GM19395 (cell line): ENCODE measurements around the gene B3GAT3.
A peak's percentile ranks its signal among the peaks of the same experiment; 100 is the strongest.
"Not testable (repeated sequence)": the region's sequence is repeated elsewhere in the genome, so short reads cannot be mapped to it uniquely, and the experiment has no call there.

Experiments used
- ATAC-seq: cut with Tn5 transposase; IDR thresholded peaks from one replicate; pipeline ENCODE4 v1.9.1; 2021; ENCODE audit warnings: mild to moderate bottlenecking, moderate library complexity; ENCODE audit not compliant: unreplicated experiment

Gene B3GAT3

GRCh38 chr11:62604460-62605120 lies 17.2 kb downstream of the B3GAT3 start:
- ATAC-seq, result no peak

DNA sequence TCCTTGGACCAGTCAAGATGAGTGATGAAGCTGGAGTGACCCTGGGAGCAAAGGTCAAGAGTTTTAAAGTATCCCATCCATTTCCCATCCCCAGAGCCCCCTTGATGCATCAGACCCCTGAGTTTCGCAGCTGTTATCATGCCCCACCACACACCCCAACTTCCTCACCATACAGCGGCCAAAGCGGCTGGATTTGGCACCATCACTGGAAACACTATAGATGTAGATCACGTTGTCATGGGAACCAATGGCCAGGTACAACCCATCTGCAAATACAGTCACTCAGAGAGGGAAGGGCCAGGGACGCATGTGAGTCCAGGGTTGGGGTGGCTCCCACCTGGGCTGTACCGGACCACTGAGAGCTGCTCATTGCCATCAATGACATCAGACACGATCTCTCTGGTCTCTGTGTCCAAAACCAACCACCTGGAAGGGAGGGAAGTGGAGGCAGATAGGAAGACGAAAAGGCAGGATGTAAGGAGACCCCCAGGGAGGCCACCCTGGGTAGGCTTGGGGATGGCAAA lies 17.9 kb downstream of the B3GAT3 start:
- no peak for ATAC-seq

- no peak for ATAC-seq
These were observed 18.7 kb downstream of the B3GAT3 start for GRCh38 chr11:62603072-62603408.

DNA sequence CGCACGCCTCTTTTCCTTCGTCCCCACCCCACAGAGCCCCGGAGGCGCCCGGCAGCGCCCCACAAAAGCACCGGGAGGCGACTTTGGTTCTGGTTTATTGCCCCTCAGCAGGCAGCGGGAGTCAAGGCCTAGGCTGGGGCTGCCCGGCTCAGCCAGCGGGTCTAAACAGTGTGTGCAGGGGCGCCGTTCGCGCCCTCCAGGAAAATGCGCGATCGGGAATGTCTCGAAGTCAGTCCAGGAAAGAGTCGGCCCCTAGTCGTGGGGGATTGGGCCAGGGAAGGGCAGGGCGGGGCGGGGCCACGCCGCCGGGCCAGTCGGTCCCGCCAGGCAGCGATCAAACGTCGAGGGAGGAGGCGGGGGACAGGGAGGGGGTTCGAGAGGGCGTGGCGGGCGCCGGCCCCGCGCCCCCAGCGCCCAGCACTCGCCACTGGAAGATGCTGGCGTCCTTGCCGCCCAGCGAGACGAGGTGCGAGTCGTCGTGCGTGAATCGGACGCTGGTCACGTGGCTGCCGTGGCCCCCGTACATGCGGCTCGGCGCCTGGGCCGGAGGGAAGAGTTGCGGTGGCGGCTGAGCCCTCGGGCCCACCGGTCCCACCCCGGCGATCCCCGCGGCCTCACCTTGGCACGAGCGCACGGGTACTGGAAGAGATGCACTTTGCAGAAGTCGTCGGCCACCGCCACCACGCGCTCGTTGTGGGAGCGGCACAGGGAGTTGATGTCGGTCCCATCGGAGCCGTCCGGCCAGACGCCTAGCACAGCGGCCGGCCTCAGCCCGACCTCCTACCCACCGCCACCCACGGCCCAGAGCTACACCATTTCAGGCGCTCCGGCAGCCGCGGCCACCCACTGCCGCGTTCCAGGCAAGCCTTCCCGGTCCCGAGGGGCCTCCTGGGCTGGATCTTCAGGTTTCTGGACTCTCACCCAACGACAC lies 19.4 kb downstream of the B3GAT3 start:
- no peak for ATAC-seq

DNA sequence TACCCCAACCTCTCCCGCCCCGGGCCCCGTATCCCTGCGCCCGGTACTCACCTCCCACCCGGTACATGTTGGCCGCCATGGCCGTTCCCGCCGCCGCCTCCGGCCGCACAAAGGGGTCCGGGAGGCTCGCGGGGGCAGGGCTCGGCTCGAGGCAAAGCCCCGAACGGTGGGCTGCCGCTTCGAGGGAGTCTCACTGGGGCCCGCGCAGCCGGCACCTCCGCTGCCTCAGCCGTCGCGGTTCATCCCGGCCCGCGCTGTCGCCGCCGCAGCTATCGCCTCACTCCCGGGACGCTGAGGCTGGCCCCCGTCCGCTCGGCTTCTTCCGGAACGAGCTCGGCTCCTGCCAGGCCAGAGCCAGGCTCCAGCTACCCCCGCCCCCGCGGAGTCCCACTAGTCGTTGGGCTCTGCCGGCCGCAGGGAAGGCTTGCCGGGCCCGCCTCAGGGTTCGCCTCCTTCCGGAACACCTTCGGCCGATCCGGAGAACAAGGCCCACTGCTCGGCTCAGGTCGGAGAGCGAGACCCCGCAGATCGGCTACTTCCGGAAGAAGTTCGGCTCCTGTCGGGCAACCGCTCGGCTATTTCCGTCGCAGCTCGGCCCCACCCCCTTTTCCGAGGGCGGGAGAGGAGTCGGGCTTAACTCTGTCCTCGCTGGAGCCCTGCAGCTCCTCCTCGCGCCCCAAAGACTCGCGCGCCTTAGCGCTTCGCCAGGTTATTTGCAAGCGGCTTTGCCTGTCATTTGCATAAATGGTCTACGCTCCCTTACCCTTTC lies 20.2 kb downstream of the B3GAT3 start, which contains the start of gene MTA2:
Gene MTA2 (minus strand): TSS at position 494 of the 769 bp plus-strand sequence. CDS start 415 bp downstream, at position 79.
- peak; percentile 76 for ATAC-seq

GRCh38 chr11:62601122-62601371 lies 20.7 kb downstream of the B3GAT3 start:
- no peak for ATAC-seq

DNA sequence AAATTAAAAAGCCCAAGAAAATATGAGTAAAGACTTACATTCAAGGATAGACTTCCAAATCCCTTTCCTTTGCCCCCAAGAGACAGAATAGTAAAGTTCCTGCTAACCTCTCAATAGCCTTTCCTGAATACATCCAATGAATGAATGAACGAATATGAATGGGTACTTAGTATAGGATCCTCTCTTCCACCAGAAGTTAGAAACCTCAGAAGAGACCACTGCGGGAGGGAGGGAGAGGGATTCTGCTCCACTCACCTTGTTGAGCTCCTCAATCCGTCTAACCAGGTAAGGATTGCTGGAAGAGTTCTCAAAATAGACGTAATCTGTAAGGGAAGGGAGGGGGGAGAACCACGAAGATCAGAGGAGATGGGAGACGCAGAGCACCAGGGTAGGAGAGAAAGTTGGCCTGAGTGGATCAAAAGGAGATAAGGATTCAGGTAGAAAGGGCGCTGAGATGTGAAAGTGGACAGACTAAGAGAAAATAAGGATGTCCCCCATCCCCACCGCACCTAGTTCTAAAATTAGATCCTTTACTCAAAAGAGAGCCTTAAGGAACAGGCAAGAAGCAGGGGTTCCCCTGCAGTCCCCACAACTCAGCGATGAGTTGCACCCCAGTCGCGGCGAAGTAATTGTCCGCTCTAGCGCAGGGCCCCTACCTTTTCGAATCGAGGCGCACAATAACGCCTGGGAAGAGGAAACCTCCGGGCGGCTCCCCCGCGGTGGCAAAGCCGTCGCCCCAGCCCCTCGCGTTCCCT lies 21.2 kb downstream of the B3GAT3 start:
- ATAC-seq, result no peak

DNA sequence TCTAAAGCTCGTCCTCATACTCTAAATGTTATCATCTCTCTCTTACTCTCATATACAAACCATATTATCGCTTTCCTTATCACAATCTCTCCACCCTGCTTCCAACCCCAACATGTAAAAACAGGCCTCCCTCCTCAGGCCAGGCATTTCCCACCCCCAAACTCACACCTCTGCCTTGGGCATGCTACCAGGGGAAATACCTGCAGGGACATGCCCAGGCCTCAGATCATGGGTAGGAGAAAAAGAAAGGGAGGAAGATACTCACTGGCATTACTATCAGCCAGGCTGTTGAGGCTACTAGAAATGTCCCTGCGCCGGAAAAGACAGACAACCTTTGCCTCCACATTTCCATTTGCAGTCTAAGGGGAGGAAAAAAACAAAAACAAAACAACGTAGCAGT lies 21.9 kb downstream of the B3GAT3 start:
- no peak for ATAC-seq

GRCh38 chr11:62599069-62599696 lies 22.6 kb downstream of the B3GAT3 start:
- peak; percentile 60 for ATAC-seq

DNA sequence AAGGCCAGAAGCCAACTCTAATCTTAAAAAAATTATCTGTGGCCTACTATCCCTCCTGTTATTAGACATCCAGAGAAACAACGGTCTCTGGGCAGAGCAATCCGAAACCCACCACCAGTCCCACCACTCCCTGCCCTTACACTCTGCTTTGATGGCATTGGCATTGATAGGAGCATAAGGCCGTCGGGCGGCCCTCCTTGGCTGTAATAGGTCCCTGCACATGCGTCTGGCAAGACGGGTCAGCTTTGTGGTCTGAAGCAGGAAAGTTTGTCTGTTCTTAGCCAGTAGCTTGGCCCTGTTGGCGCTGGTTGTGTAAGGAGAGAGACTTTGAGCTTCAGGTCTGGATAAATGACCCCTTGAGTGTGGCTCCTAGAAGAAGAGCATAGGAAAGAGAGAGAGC lies 26.7 kb downstream of the B3GAT3 start:
- ATAC-seq, result no peak

DNA sequence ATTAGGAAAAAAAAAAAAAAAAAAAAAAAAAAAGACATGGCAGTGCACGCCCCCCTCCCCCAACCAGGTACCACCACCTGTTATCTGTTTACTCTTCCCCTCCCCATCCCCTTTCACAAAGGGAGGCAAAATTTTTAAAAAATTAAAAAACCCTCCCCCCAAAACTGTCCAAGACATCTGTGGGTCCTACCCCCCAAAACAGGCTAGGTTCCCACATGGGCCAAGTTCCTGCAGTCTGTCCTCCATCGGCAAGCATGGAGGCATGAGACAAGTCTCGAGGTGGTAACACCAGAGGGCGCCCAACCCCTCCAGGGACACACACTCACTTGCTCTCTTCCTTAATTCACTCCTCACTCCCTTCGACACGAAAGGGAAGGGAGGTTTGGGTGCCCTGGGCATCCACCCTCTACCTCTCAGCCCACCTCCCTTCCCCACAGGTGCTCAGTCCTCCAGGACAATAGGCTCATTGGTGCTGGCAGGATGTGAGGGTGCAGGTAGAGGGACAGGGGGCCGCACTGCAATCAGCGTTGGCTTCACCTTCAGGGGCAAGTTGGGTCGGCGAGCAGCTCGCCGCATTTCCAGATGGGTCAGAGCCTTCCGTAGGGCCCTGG lies 28.2 kb downstream of the B3GAT3 start:
- ATAC-seq, result no peak

DNA sequence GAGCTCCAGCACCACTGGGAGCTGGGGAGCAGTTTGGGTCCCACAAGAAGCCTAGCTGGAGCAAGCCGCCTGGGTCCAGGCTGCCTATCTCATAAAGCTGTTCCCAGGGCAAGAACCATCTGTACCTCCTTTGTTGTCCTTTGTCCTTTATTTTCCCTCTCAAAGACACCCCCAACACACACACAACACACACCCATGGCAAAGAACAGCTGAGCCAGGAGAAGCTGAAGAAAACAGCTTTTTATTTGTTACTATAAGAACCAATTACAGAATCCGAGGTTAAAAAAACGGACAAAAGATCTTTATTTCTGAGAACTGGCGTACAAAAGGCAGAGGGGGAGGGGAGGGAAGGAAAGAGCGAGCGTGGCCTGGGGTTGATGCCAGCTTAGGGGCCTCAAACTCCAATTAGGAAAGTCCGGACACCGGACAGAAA lies 28.8 kb downstream of the B3GAT3 start:
- ATAC-seq, result no peak

GRCh38 chr11:62592146-62592815 lies 29.5 kb downstream of the B3GAT3 start:
- ATAC-seq, result no peak

- ATAC-seq, result peak; percentile 87
These were observed 30.2 kb downstream of the B3GAT3 start, which contains the start of gene TUT1 for GRCh38 chr11:62591448-62592145. TUT1 (minus strand) TSS chr11:62591523; CDS start chr11:62591485, 38 bp downstream.

- no peak for ATAC-seq
These were observed 32.7 kb downstream of the B3GAT3 start for GRCh38 chr11:62588966-62589637.

DNA sequence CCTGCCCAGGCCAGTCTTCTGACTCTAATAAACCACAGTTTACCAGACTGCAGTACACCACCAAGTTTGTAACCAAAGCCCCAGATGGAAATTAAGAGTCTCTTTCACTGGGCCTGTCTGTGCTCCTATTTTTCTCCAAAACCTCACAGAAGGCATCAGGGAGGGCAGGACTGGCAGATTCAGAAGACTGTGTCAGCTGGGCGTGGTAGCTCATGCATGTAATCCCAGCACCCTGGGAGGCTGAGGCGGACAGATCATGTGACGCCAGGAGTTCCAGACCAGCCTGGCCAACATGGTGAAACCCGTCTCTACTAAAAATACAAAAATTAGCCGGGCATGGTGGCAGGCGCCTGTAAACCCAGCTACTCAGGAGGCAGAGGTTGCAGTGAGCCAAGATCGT lies 36.4 kb downstream of the B3GAT3 start:
- ATAC-seq, result not testable (repeated sequence)

DNA sequence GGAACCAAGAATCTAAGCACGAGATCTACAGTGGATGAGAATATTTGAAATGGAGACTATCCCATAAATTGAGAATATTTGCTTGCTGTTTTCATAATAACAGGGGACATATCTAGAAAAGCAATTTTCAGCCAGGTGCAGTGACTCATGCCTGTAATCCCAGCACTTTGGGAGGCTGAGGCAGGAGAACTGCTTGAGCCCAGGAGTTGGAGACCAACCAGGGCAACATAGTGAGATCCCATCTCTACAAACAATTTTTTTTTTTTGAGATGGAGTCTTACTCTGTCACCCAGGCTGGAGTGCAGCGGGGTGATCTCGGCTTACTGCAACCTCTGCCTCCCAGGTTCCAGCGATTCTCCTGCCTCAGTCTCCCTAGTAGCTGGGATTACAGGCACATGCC lies 40.1 kb downstream of the B3GAT3 start:
- ATAC-seq, result not testable (repeated sequence)
